Neural cell (in vitro differentiated cells): ENCODE data around the gene MBTD1.

ENCODE experiments used
- CTCF ChIP-seq: fragments of 450-650 bp; IDR thresholded peaks from 2 replicates; pipeline ENCODE4 v1.5.1; 2014; ENCODE audit warnings: antibody characterized with exemption, mild to moderate bottlenecking, moderate library complexity; ENCODE audit not compliant: poor library complexity, severe bottlenecking
- EP300 ChIP-seq: fragments of 450-650 bp; conservative IDR thresholded peaks from 2 replicates; pipeline ENCODE4 v1.6.1; 2014; ENCODE audit warnings: antibody characterized with exemption, mild to moderate bottlenecking, moderate library complexity; ENCODE audit not compliant: poor library complexity, severe bottlenecking
- EZH2 ChIP-seq: fragments of 200-600, 300-800 bp; shearing (Covaris generic), sonication (generic); IDR thresholded peaks from 2 replicates; pipeline ENCODE4 v1.6.1; 2014; ENCODE audit warnings: antibody characterized with exemption, low read length, borderline replicate concordance, mild to moderate bottlenecking; ENCODE audit not compliant: insufficient read depth, poor library complexity, severe bottlenecking
- MXI1 ChIP-seq: fragments of 450-650 bp; conservative IDR thresholded peaks from 2 replicates; pipeline ENCODE4 v1.6.1; 2014; ENCODE audit warnings: antibody characterized with exemption, mild to moderate bottlenecking; ENCODE audit not compliant: poor library complexity, severe bottlenecking
- POLR2AphosphoS5 ChIP-seq: IDR thresholded peaks from 2 replicates; pipeline ENCODE4 v1.6.1; 2012
- RAD21 ChIP-seq: fragments of 450-650 bp; conservative IDR thresholded peaks from 2 replicates; pipeline ENCODE4 v1.6.1; 2014; ENCODE audit warnings: antibody characterized with exemption, mild to moderate bottlenecking, moderate library complexity
- SMC3 ChIP-seq: fragments of 450-650 bp; conservative IDR thresholded peaks from 2 replicates; pipeline ENCODE4 v1.6.1; 2014; ENCODE audit warnings: antibody characterized with exemption, mild to moderate bottlenecking, moderate library complexity; ENCODE audit not compliant: poor library complexity

GRCh38 chr17:51189628-51190027 is 70.2 kb downstream of the MBTD1 start:
- TF ChIP-seq CTCF (no peak), EZH2 (no peak), RAD21 (no peak), EP300 (no peak), MXI1 (no peak), POLR2AphosphoS5 (no peak), SMC3 (no peak)
